Bronchial epithelial cell (primary cell): ENCODE measurements around the gene LRP1B. TPM values are rescaled to one million over a fixed set of nuclear protein-coding genes. Genes with fewer than 3 reads are reported as not detected.

ENCODE experiments used
- DNase-seq: peaks from one replicate; pipeline ENCODE4 v3.0.0-alpha.2; 2010; ENCODE audit warnings: low read depth
- FAIRE-seq: peaks from 2 replicates; lab custom pipeline; 2011; peaks lifted over from hg19 to GRCh38; lab: Jason Lieb, UNC
- H3K27me3 ChIP-seq: 2 replicates; pipeline ENCODE4 v1.5.1; 2011; ENCODE audit warnings: low read length; ENCODE audit not compliant: control insufficient read depth, insufficient read depth
- H3K36me3 ChIP-seq: 2 replicates; pipeline ENCODE4 v1.5.1; 2011; ENCODE audit warnings: low read length; ENCODE audit not compliant: control insufficient read depth, insufficient read depth
- H3K4me3 ChIP-seq: 2 replicates; pipeline ENCODE4 v1.5.1; 2011; ENCODE audit warnings: mild to moderate bottlenecking, low read depth, low read length, control low read depth
- total RNA-seq: library from RNA; depleted of rRNA; stranded (reverse); fragments of >200 nt; gene quantifications from 2 replicates; pipeline ENCODE4 v1.2.1, GENCODE V29; 2014
- TF ChIP-seq, protein P1 (sequence below): IDR thresholded peaks from 2 replicates; pipeline ENCODE4 v1.5.1; 2011; ENCODE audit warnings: mild to moderate bottlenecking, moderate library complexity, low read length, control low read depth, inconsistent platforms; ENCODE audit not compliant: insufficient read depth, severe bottlenecking

Gene LRP1B
- total RNA-seq, 1 donor from 2014 or later = under 0.01 TPM

DNA sequence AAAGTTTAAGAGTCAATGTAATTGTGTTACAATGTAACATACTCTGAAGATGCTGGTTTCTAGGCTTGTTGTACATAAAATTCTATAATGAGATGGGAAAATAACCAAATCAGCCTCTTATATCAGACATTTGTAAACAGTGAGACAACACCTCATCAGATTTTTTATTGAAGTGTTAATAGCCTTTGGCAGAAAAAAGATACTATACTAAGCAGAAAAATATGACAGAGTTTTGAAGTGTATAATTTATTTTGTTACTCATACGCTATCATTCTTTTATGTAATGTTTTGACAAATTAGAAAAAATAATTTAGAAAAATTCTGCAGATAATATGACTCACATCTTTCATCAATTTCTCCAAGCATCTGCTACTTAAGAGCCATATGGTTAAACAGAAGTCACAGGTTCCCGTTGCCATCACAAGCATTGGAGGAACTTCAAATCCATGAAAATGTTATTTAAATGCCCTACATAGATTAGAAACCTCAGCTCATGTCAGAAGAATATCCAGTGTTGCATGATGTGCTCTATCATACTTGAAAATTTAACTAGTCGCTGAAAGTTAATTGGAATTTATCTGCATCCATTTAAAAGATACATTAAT lies 535.4 kb downstream of the LRP1B start:
- Histone ChIP-seq H3K27me3 (no peaks in the 10 kb centered on the region), H3K4me3 (no peak overlapping the region), H3K36me3 (no peaks in the 10 kb centered on the region)
- no peak for DNase-seq
- FAIRE-seq = no peak
- TF ChIP-seq, protein P1, sequence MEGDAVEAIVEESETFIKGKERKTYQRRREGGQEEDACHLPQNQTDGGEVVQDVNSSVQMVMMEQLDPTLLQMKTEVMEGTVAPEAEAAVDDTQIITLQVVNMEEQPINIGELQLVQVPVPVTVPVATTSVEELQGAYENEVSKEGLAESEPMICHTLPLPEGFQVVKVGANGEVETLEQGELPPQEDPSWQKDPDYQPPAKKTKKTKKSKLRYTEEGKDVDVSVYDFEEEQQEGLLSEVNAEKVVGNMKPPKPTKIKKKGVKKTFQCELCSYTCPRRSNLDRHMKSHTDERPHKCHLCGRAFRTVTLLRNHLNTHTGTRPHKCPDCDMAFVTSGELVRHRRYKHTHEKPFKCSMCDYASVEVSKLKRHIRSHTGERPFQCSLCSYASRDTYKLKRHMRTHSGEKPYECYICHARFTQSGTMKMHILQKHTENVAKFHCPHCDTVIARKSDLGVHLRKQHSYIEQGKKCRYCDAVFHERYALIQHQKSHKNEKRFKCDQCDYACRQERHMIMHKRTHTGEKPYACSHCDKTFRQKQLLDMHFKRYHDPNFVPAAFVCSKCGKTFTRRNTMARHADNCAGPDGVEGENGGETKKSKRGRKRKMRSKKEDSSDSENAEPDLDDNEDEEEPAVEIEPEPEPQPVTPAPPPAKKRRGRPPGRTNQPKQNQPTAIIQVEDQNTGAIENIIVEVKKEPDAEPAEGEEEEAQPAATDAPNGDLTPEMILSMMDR = no peak

DNA sequence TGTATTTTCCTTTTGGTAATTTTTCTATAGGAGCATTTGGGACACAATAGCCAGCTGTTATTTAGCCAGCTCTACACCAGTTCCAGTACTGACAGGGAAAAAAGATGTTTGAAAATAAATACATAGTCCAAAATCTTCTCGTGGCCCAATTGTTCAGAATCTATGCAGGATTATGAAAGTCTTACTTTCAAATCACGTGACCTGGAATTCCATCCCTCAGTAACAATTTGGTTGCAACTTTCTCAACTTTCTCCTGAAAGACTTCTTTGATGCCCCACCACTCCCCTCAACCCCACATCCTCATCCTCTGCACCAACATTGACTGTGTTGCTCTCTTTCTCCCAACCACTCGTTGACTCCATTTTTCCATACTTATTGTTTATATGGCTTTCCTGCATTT lies 539.0 kb downstream of the LRP1B start:
- TF ChIP-seq, protein P1 = no peak
- no peaks in the 10 kb centered on the region for H3K36me3 ChIP-seq
- no peak overlapping the region for H3K4me3 ChIP-seq
- DNase-seq = no peak
- H3K27me3 ChIP-seq = no peaks in the 10 kb centered on the region
- FAIRE-seq = no peak

DNA sequence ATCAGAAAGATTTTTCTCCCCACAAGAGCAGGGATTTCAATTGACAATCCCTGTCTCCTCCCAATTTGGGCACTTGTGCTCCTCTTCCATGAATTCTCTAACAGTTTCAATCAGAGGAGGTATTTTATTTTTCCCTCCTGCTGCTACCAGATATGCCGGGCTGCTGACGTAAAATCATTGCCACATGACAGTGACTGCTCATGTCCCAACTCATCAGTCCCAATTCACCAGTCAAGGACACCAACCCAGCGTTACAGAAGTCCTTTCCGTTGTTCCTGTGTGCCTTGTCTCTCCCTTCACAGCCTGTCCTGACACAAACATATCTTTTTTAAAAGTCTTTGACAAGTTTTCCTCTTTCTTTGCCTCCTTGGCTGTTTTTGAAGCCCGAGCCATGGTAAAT lies 540.2 kb downstream of the LRP1B start:
- FAIRE-seq = no peak

DNA sequence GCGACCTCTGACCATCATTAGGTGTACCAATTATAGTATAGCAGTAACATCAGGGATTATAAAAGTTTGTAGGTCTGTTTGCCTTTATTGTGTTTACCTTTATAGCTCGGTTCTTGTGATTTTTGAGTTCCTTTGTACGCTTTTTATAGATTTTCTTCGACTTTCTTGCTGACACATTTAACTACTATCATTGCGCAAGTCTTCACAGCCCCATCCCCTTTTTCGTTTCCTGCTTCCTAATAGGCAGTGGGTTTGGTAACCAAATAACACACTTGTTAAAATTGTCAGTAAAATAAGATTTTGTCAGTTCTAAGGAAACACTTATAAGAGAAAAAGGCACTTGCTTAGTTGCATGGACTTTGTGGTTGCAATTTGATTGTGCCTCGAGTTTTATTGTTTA lies 541.5 kb downstream of the LRP1B start:
- no peak for DNase-seq
- FAIRE-seq = no peak
- TF ChIP-seq, protein P1 = no peak
- no peaks in the 10 kb centered on the region for H3K27me3 ChIP-seq
- no peaks in the 10 kb centered on the region for H3K36me3 ChIP-seq
- H3K4me3 ChIP-seq = no peak overlapping the region

More for the DNA sequence above, 540.2 kb downstream of the LRP1B start:
- TF ChIP-seq, protein P1 = no peak
- Histone ChIP-seq H3K36me3 (no peaks in the 10 kb centered on the region), H3K27me3 (no peaks in the 10 kb centered on the region), H3K4me3 (no peak overlapping the region)
- DNase-seq = no peak

DNA sequence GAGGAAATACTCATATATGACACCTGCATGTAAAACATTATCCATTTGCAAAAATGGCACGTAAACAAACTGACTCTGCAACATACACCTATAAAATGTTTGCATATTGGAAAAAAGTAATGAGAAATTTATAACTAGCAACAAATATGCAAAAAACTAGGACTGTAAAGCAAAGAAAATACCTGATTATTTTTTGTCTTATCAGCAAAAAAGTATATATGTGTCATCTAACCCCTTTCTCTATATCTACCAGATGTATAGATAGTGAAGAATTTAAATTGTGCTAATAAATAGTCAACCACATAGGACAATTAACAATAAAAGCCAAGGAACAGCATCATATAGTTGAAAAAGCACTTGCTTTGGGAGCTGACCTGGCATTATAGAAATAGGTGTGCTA lies 543.8 kb downstream of the LRP1B start:
- no peak overlapping the region for H3K4me3 ChIP-seq
- H3K36me3 ChIP-seq = no peaks in the 10 kb centered on the region
- no peak for DNase-seq
- TF ChIP-seq, protein P1 = no peak
- no peaks in the 10 kb centered on the region for H3K27me3 ChIP-seq
- no peak for FAIRE-seq

DNA sequence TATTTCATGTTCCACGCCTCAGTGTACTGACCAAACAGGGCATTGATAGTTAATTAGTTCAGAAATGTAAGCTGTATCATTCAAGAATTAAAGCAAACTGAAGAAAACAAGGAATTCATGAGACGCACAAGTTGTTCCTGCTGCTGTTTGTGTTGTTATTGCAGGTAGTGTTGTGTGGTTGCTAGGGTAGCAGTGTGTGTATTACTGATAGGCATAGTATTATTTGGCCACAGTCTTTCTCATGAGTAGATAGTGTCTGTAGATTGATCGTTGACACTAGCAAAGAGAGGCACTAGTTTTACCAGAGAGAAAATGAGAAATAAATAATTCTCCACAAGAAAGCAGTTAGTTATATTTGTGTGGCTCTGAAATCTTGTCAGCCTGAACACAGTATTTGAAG lies 548.6 kb downstream of the LRP1B start:
- no peaks in the 10 kb centered on the region for H3K36me3 ChIP-seq
- FAIRE-seq (no peak), DNase-seq (no peak)
- TF ChIP-seq, protein P1 = no peak
- H3K27me3 ChIP-seq = no peaks in the 10 kb centered on the region
- no peak overlapping the region for H3K4me3 ChIP-seq
